IMR-90 (cell line): Measurements from ENCODE around the gene IGF2R.

Experiments
- RFX5 ChIP-seq: IDR thresholded peaks from 2 replicates; pipeline ENCODE4 v1.8.0; 2012; ENCODE audit warnings: low read depth, mild to moderate bottlenecking, low read length, moderate library complexity
- TF ChIP-seq, protein P1 (sequence below): conservative IDR thresholded peaks from 2 replicates; pipeline ENCODE4 v1.5.1; 2012; ENCODE audit warnings: mild to moderate bottlenecking, low read depth, low read length, improper control_type of control experiment

DNA sequence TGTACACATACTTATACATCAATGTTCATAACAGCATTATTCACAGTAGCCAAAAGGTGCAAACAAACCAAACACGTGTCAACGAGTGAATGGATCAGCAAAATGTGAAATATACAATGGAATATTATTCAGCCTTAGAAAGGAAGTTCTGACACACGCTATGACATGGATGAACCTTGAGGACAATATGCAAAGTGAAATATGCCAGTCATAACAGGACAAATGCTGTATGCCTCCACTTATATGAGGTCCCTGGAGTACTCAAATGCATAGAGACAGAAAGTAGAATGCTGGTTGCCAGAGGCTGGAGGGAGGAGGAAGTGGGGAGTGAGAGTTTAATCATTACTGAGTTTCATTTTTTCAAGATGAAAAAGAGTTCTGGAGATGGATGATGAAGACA lies 37.8 kb upstream of the IGF2R start:
- TF ChIP-seq, protein P1, sequence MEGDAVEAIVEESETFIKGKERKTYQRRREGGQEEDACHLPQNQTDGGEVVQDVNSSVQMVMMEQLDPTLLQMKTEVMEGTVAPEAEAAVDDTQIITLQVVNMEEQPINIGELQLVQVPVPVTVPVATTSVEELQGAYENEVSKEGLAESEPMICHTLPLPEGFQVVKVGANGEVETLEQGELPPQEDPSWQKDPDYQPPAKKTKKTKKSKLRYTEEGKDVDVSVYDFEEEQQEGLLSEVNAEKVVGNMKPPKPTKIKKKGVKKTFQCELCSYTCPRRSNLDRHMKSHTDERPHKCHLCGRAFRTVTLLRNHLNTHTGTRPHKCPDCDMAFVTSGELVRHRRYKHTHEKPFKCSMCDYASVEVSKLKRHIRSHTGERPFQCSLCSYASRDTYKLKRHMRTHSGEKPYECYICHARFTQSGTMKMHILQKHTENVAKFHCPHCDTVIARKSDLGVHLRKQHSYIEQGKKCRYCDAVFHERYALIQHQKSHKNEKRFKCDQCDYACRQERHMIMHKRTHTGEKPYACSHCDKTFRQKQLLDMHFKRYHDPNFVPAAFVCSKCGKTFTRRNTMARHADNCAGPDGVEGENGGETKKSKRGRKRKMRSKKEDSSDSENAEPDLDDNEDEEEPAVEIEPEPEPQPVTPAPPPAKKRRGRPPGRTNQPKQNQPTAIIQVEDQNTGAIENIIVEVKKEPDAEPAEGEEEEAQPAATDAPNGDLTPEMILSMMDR: no peak
- no peak for TF ChIP-seq RFX5
